GM10266 (cell line): ENCODE data around the gene EIF2B5.
A peak's percentile ranks its signal among the peaks of the same experiment; 100 is the strongest.
"Not testable (repeated sequence)": the region's sequence is repeated elsewhere in the genome, so short reads cannot be mapped to it uniquely, and the experiment has no call there.

ENCODE experiments used
- DNase-seq: peaks from one replicate; pipeline ENCODE4 v3.0.0; 2012; ENCODE audit errors: extremely low spot score
- CTCF ChIP-seq: IDR thresholded peaks from 2 replicates; pipeline ENCODE4 v1.5.1; 2012; ENCODE audit warnings: mild to moderate bottlenecking, low read depth; ENCODE audit not compliant: control insufficient read depth, insufficient read depth; ENCODE audit errors: missing control alignments

The EIF2B5 gene

GRCh38 chr3:184157206-184157605 lies 22.0 kb downstream of the EIF2B5 start:
- no peak for DNase-seq
- no peak for TF ChIP-seq CTCF

- no peak for DNase-seq
- TF ChIP-seq CTCF: no peak
Observed at GRCh38 chr3:184158404-184158803, 23.2 kb downstream of the EIF2B5 start.

- TF ChIP-seq CTCF: no peak
- DNase-seq: peak; percentile 69
Observed at GRCh38 chr3:184160456-184160855, 25.3 kb downstream of the EIF2B5 start.

- DNase-seq: not testable (repeated sequence)
Observed at GRCh38 chr3:184162571-184163070, 27.5 kb downstream of the EIF2B5 start.

- TF ChIP-seq CTCF: no peak
Observed at GRCh38 chr3:184164648-184165330, 29.6 kb downstream of the EIF2B5 start.

GRCh38 chr3:184165543-184165942 lies 30.4 kb downstream of the EIF2B5 start:
- DNase-seq: no peak
- TF ChIP-seq CTCF: no peak

More at GRCh38 chr3:184164648-184165330, 29.6 kb downstream of the EIF2B5 start:
- DNase-seq: no peak

- DNase-seq: no peak
Observed at GRCh38 chr3:184166671-184167070, 31.5 kb downstream of the EIF2B5 start.

More at GRCh38 chr3:184166671-184167070, 31.5 kb downstream of the EIF2B5 start:
- TF ChIP-seq CTCF: no peak
